Activated T-cell treated with anti-CD3 and anti-CD28 coated beads for 1 hour (primary cell): ENCODE measurements around the gene PRKCSH.
"Not testable (repeated sequence)": the region's sequence is repeated elsewhere in the genome, so short reads cannot be mapped to it uniquely, and the experiment has no call there.

Source experiments
- DNase-seq: peaks from one replicate; pipeline ENCODE4 v3.0.0-alpha.2; 2020; ENCODE audit warnings: low read depth

The PRKCSH gene

GRCh38 chr19:11475343-11475742 lies 39.9 kb downstream of the PRKCSH start:
- not testable (repeated sequence) for DNase-seq

DNA sequence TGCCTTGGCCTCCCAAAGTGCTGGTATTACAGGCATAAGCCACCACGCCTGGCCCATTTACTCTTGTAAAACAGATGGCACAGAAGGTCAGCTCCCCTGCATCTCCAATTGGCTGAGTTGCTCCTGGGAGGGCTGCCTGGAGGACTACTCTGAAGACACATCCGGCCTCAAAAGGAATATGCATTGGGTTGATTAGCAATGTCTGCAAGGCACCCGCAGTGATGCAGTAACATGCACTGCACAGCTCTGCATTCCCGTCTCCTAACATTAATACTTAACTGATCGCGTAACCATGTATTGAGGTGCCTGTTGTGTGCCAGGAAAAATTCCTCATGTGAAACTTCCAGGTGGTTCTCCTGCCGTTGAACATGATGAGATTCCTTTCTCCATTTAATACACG lies 40.4 kb downstream of the PRKCSH start:
- no peak for DNase-seq

DNA sequence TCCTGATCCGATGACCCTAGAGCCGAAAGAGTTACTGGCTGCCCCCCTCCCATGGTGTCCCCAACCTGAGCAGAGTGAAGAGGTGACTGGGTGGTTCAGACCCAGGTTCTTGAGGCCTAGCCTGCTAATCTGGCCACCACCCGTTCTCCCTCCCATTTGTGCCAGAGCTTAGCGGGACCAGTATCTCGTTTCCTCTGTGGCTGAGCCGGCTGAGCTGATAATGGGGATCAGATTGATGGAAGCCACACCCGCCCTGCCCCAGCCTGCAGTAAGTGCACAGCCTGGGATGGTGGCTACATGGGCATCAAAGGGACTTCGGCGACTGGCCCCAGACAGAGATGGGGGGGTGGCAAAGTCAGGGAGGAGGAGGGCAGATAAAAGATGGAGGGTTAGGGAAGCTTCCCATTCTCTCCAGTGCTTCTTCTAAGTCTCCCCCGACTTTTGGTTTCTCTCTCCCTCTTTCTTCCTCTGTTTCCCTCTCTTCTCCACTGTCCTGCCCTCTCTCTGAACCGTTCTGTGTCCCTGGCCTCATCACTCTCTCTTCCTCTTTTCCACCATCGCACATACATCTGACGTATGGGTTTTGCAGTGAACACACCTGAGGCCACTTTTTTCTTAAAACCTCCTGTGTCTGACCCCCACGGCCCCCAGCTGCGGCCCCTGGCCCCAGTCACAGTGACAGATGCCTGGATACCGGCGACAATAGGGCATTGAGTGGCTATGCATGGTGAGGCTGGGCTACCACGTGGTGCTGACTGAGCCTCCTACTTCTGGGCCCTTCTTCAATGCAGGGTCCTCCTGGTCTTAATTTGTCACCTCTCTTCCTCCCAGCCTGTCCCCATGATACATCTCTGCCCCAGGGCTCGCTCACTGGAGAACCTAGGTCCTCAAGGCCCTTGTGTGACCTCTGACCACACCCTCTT lies 43.0 kb downstream of the PRKCSH start:
- DNase-seq, result no peak

DNA sequence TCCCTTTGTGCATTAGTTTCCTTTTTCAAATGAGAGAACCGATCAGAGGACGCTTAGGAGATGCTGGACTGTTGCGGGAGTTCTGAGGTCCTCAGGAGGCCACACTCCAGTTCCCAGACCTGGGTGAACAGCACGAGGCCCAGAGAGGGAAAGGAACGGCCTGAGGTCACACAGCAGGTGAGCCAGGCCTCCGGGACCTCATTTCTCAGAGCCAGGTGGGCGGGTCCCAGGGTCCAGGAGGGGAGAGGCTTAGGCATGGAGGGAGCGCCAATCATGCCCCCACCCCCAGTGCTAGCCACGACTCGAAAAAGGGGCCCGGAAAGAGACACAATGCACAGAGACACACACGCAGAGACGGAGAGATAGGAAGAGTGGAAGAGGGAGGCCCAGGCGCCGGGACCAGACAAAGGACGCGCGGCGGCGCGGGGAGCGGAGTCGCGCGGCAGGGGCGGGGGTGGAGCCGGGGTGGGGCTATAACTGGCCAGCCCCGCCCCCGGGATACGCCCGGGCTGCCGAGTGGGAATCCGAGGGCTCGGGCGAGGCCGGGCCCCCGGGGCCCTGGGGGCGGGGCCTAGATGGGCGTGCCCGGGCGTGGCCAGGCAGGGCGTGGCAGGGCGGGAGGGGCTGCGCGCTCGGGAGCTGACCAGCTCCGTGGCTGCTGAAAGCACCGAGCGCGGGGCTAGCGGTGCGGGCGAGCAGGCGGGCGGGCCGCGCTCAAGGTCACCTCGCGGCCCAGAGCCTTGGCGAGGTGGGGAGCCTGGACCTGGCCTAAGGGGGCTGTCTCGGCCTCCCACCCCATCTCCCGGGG lies 43.9 kb downstream of the PRKCSH start:
- no peak for DNase-seq

DNA sequence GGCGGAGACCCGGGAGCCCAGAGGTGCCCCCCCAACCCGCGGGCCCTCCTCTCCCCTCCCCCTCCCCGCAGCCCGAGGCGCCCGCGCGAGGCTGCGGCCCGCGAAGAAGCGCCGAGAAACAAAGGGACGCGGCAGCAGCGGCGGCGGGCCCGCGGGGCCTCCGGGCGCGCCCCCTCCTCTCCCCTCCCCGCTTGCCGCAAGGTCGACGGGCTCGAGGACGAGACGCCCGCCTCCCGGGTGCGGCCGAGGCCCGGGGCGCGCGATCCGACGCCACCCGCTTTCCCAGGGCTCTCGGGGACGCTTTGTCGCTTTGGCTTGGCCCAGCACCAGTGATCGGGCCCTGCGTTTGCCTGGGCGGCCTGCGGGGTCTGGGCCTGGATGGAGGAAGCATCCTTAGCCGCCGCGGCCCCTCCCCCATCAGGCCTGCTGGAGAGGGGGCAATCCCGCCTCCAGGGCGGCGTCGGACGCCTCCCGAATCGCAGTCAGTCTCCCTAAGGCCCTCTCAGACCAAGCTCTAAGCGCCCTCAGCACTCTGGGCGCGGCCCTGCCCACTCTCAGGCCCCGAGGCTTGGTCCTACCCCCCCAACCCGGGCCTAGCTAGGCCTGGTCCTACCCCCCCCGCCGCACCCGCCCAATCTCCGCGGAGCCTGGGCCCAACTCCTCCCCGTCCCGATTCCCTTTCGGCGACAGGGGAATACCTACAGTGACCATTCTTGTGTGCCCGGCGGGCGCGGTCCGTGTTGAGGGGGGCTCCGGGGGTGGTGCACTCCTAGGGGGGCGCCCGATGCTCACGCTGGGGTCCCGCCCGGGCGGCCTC lies 44.7 kb downstream of the PRKCSH start:
- DNase-seq, result no peak

- DNase-seq, result no peak
These were observed 45.5 kb downstream of the PRKCSH start, which contains the start of gene ELAVL3 for GRCh38 chr19:11480715-11481533. Gene ELAVL3 (minus strand): TSS chr19:11481046. CDS start chr19:11480608, 438 bp downstream.

DNA sequence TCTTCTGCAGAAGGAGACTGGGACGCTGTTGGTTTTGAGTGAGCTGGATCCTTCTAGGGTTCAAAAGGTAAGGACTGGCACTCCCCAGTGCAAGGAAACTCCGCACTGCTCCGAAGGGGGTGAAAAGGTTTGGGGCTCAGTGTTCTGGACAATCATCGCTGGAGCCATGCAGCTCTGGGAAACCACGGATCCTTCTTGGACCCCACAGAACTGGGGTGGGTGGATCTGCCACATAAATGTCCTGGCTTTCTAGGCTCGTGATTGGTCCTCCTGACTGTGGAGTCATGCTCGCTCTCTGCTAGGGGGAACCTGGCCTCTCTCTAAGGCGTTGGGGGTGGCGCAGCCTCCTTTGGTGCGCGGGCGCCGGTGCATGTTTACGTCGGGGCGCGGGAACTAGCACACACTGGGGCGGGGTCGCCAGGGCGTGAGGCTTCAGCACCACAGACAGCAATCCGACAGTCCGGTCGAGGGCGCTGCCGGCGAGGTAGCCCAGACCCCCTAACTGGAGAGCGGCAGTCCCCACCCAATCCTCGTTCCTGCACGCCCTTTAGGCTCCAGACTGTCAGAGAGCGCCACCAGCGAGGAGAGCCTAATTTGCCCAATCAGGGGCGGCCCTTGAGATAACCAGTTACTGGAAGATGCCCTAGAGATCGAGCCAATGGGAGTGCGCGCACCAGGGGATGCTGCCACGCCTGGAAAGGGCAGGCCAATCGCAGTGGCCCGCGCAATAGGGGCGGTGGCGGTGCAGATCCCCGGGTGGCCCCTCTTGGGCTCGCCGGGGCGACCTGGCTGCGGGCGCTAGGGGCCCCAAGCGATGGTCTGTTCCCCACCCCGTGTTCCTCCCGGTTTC lies 46.3 kb downstream of the PRKCSH start:
- DNase-seq, result peak; percentile 29

GRCh38 chr19:11482384-11483050 lies 47.1 kb downstream of the PRKCSH start:
- DNase-seq, result peak; percentile 71

- DNase-seq, result no peak
These were observed 48.1 kb downstream of the PRKCSH start for GRCh38 chr19:11483366-11484111.

GRCh38 chr19:11485245-11485837 lies 49.9 kb downstream of the PRKCSH start:
- no peak for DNase-seq

GRCh38 chr19:11486661-11487503 lies 51.4 kb downstream of the PRKCSH start:
- DNase-seq, result no peak

- no peak for DNase-seq
These were observed 53.9 kb downstream of the PRKCSH start for GRCh38 chr19:11489378-11489777.

- no peak for DNase-seq
These were observed 59.3 kb downstream of the PRKCSH start for GRCh38 chr19:11494634-11495285.

- no peak for DNase-seq
These were observed 60.0 kb downstream of the PRKCSH start for GRCh38 chr19:11495481-11495880.

- DNase-seq, result no peak
These were observed 60.5 kb downstream of the PRKCSH start for GRCh38 chr19:11495885-11496284.

DNA sequence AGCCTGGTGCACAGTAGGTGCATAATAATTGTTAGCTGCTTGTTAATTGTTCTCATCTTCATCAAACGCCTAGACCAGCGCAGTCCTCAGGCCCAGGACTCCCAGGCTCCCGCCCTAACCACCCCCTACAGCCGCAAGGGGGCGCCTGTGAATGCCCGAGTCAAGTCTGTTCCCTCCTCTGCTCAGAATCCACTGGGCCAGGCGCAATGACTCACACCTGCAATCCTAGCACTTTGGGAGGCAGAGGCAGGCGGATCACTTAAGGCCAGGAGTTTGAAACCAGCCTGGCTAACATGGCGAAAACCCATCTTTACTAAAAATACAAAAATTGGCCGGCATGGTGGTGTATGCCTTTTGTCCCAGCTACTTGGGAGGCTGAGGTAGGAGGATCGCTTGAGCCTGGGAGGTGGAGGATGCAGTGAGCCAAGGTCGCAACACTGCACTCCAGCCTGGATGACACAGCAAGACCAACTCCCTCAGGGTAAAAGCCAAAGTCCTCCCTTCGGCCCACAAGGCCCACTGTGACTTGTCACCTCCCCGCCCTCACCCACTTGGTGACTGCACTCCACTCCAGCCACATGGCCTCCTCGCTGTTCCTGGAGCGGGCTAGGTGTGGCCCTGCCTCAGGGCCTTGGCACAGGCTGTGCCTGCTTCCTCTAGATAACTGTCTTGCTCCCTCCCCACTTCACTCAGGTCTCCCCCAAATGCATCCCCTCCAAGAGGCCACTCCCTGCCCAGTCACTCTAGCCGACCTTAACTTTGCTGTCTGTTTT lies 61.1 kb downstream of the PRKCSH start:
- peak; percentile 60 for DNase-seq
